H1 (cell line): ENCODE measurements around the gene POU6F2. TPM values are rescaled to one million over a fixed set of nuclear protein-coding genes. Genes with fewer than 3 reads are reported as not detected.

Source experiments
- CTCF ChIA-PET: fragments of 300-600 bp; sonication (Branson Sonifier 250); formaldehyde crosslinking; loops from one replicate; lab custom pipeline; 2021; ENCODE audit not compliant: partially characterized antibody; lab: Charles Lee
- POLR2A ChIA-PET: fragments of 300-600 bp; sonication (Branson Sonifier 250); formaldehyde crosslinking; loops from one replicate; lab custom pipeline; 2021; ENCODE audit warnings: inconsistent platforms; ENCODE audit not compliant: partially characterized antibody; lab: Charles Lee
- DNase-seq, 2 experiments: peaks; one replicate each; pipeline versions ENCODE4 v3.0.0 to v3.0.0-alpha.2; 2010 to 2022; ENCODE audit warnings: low spot score in 2 of 2, low read depth in 1 of 2, mixed read lengths in 1 of 2
- FAIRE-seq: peaks from 2 replicates; lab custom pipeline; 2011; peaks lifted over from hg19 to GRCh38; lab: Jason Lieb, UNC
- H2AFZ ChIP-seq: 2 replicates; pipeline ENCODE4 v1.8.1; 2012; ENCODE audit warnings: low read length, inconsistent platforms
- H2AK5ac ChIP-seq: 2 replicates; pipeline ENCODE4 v1.6.1; 2013; ENCODE audit warnings: low read depth, low read length
- H2BK120ac ChIP-seq: replicated peaks from 2 replicates; pipeline ENCODE3; 2013; ENCODE audit warnings: low read depth, low read length, inconsistent platforms
- H2BK12ac ChIP-seq: 2 replicates; pipeline ENCODE4 v1.6.1; 2013; ENCODE audit warnings: low read depth, low read length
- H2BK15ac ChIP-seq: 2 replicates; pipeline ENCODE4 v1.6.1; 2013; ENCODE audit warnings: low read length
- H2BK20ac ChIP-seq: 2 replicates; pipeline ENCODE4 v1.6.1; 2013; ENCODE audit warnings: low read length
- H2BK5ac ChIP-seq: 2 replicates; pipeline ENCODE4 v1.6.1; 2013; ENCODE audit warnings: low read depth, low read length
- H3K14ac ChIP-seq: 2 replicates; pipeline ENCODE4 v1.6.1; 2013; ENCODE audit warnings: inconsistent platforms; ENCODE audit not compliant: insufficient read length
- H3K18ac ChIP-seq: 2 replicates; pipeline ENCODE4 v1.6.1; 2013; ENCODE audit warnings: low read length; ENCODE audit errors: extremely low read depth
- H3K23ac ChIP-seq: 2 replicates; pipeline ENCODE4 v1.6.1; 2013; ENCODE audit warnings: inconsistent platforms; ENCODE audit not compliant: insufficient read length
- H3K23me2 ChIP-seq: 2 replicates; pipeline ENCODE4 v1.6.1; 2013; ENCODE audit warnings: low read depth, low read length
- H3K27ac ChIP-seq: 2 replicates; pipeline ENCODE4 v1.6.1; 2011; ENCODE audit warnings: low read depth, low read length, inconsistent platforms
- H3K27me3 ChIP-seq, 4 experiments: replicated peaks in 1 of 4; 1 replicate in 1 of 4; 2 replicates in 3 of 4; pipeline versions ENCODE4 v1.6.1 to v1.8.1; 2011 to 2013; ENCODE audit warnings: low read length in 3 of 4, mild to moderate bottlenecking in 3 of 4, inconsistent platforms in 2 of 4, mixed read lengths in 2 of 4, moderate library complexity in 1 of 4; ENCODE audit not compliant: control insufficient read depth in 3 of 4, insufficient read depth in 3 of 4; ENCODE audit errors: extremely low read depth in 1 of 4
- H3K36me3 ChIP-seq, 4 experiments: 2 replicates each; pipeline versions ENCODE4 v1.6.1 to v1.8.1; 2011 to 2013; ENCODE audit warnings: mild to moderate bottlenecking in 4 of 4, low read length in 3 of 4, moderate library complexity in 2 of 4, control low read depth in 1 of 4, inconsistent platforms in 1 of 4; ENCODE audit not compliant: insufficient read depth in 4 of 4, control insufficient read depth in 2 of 4
- H3K4ac ChIP-seq: replicated peaks from 2 replicates; pipeline ENCODE3; 2013; ENCODE audit warnings: low read length, low read depth, mixed read lengths, inconsistent platforms; ENCODE audit not compliant: insufficient read length
- H3K4me1 ChIP-seq, 4 experiments: replicated peaks in 1 of 4; 1 replicate in 1 of 4; 2 replicates in 3 of 4; pipeline versions ENCODE4 v1.6.1 to v1.8.1; 2011 to 2013; ENCODE audit warnings: low read length in 3 of 4, inconsistent platforms in 2 of 4, mixed read lengths in 1 of 4; ENCODE audit not compliant: insufficient read depth in 4 of 4, control insufficient read depth in 3 of 4
- H3K4me2 ChIP-seq, 2 experiments: 2 replicates each; pipeline versions ENCODE4 v1.6.1 to v1.8.1; 2011 to 2013; ENCODE audit warnings: low read depth in 2 of 2, low read length in 2 of 2, control low read depth in 1 of 2, inconsistent platforms in 1 of 2, mild to moderate bottlenecking in 1 of 2; ENCODE audit not compliant: insufficient read depth in 1 of 2
- H3K4me3 ChIP-seq, 4 experiments: fragments of 200-600, 300-600 bp in 1 of 4; sonication (generic), shearing (Covaris generic), sonication (Bioruptor Twin) in 1 of 4; 2 replicates each; pipeline versions ENCODE4 v1.5.1 to v1.8.1; 2011 to 2016; ENCODE audit warnings: low read length in 4 of 4, low read depth in 3 of 4, control low read depth in 2 of 4, inconsistent platforms in 2 of 4, mild to moderate bottlenecking in 2 of 4, mixed read lengths in 1 of 4, moderate library complexity in 1 of 4; ENCODE audit not compliant: insufficient read depth in 2 of 4; ENCODE audit errors: extremely low read depth in 1 of 4
- H3K56ac ChIP-seq: replicated peaks from 2 replicates; pipeline ENCODE3; 2013; ENCODE audit warnings: low read depth, mild to moderate bottlenecking, mixed read lengths, low read length, inconsistent platforms; ENCODE audit not compliant: insufficient read length
- H3K79me1 ChIP-seq: 2 replicates; pipeline ENCODE4 v1.6.1; 2013; ENCODE audit warnings: low read depth, low read length, control low read depth
- H3K79me2 ChIP-seq, 2 experiments: 2 replicates each; pipeline versions ENCODE4 v1.6.1 to v1.8.1; 2012 to 2013; ENCODE audit warnings: low read length in 2 of 2, mild to moderate bottlenecking in 2 of 2, inconsistent platforms in 1 of 2; ENCODE audit not compliant: insufficient read depth in 2 of 2, control insufficient read depth in 1 of 2
- H3K9ac ChIP-seq, 4 experiments: replicated peaks in 1 of 4; 1 replicate in 1 of 4; 2 replicates in 3 of 4; pipeline versions ENCODE4 v1.6.1 to v1.8.1; 2011 to 2013; ENCODE audit warnings: low read depth in 3 of 4, low read length in 3 of 4, control low read depth in 2 of 4, mild to moderate bottlenecking in 2 of 4, moderate library complexity in 2 of 4, inconsistent platforms in 1 of 4; ENCODE audit errors: extremely low read depth in 1 of 4
- H3K9me3 ChIP-seq, 2 experiments: 2 replicates each; pipeline versions ENCODE4 v1.6.1 to v1.8.1; 2012 to 2013; ENCODE audit warnings: mild to moderate bottlenecking in 2 of 2, moderate library complexity in 2 of 2, control low read depth in 1 of 2, inconsistent platforms in 1 of 2, low read depth in 1 of 2, low read length in 1 of 2, mixed read lengths in 1 of 2; ENCODE audit not compliant: insufficient read depth in 2 of 2
- H4K20me1 ChIP-seq, 2 experiments: replicated peaks in 1 of 2; 2 replicates each; pipeline versions ENCODE3 to v1.8.1; 2011 to 2013; ENCODE audit warnings: inconsistent platforms in 2 of 2, low read length in 2 of 2, mild to moderate bottlenecking in 1 of 2; ENCODE audit not compliant: insufficient read depth in 2 of 2, control insufficient read depth in 1 of 2
- H4K5ac ChIP-seq: 2 replicates; pipeline ENCODE4 v1.6.1; 2013; ENCODE audit warnings: low read length, low read depth, mixed read lengths, inconsistent platforms; ENCODE audit not compliant: insufficient read length
- H4K8ac ChIP-seq: 2 replicates; pipeline ENCODE4 v1.8.0; 2013; ENCODE audit warnings: mild to moderate bottlenecking, moderate library complexity, low read length, inconsistent platforms; ENCODE audit not compliant: insufficient read depth; ENCODE audit errors: extremely low read depth
- H4K91ac ChIP-seq: replicated peaks from 2 replicates; pipeline ENCODE3; 2013; ENCODE audit warnings: low read length, mixed read lengths, inconsistent platforms; ENCODE audit not compliant: insufficient read length
- BCL11A ChIP-seq, 2 experiments: IDR thresholded peaks; one replicate each; pipeline ENCODE4 v1.6.1; 2011; ENCODE audit warnings: low read depth in 2 of 2, low read length in 2 of 2, mild to moderate bottlenecking in 2 of 2
- BRCA1 ChIP-seq: IDR thresholded peaks from 2 replicates; pipeline ENCODE4 v1.6.1; 2012; ENCODE audit warnings: low read depth, low read length, improper control_type of control experiment
- CBX8 ChIP-seq: fragments of 300-800, 300-1000 bp; sonication (generic); IDR thresholded peaks from 2 replicates; pipeline ENCODE4 v1.7.1; 2016; ENCODE audit warnings: low read depth, low read length, borderline replicate concordance
- E2F6 ChIP-seq: IDR thresholded peaks from 2 replicates; pipeline ENCODE4 v1.6.1; 2012; ENCODE audit warnings: inconsistent platforms
- EZH2 ChIP-seq: fragments of 200-600 bp; sonication (generic); IDR thresholded peaks from 2 replicates; pipeline ENCODE4 v1.7.1; 2012; ENCODE audit warnings: low read depth, mild to moderate bottlenecking, moderate library complexity, low read length, inconsistent platforms; ENCODE audit not compliant: severe bottlenecking
- POU5F1 ChIP-seq: IDR thresholded peaks from 2 replicates; pipeline ENCODE4 v1.6.1; 2011; ENCODE audit warnings: low read depth, mild to moderate bottlenecking, low read length, moderate library complexity
- RBBP5 ChIP-seq: IDR thresholded peaks from 2 replicates; pipeline ENCODE4 v1.7.1; 2012; ENCODE audit warnings: low read depth, mild to moderate bottlenecking, inconsistent platforms, low read length, moderate library complexity, borderline replicate concordance
- SIRT6 ChIP-seq: IDR thresholded peaks from one replicate; pipeline ENCODE4 v1.7.1; 2012; ENCODE audit warnings: low read length, inconsistent platforms
- SP2 ChIP-seq: IDR thresholded peaks from 2 replicates; pipeline ENCODE4 v1.6.1; 2012; ENCODE audit warnings: mild to moderate bottlenecking, low read length, inconsistent platforms
- TAF7 ChIP-seq: optimal IDR thresholded peaks from 2 replicates; pipeline ENCODE3; 2011; ENCODE audit warnings: low read depth, mild to moderate bottlenecking, inconsistent platforms, low read length, moderate library complexity, borderline replicate concordance
- TBP ChIP-seq: IDR thresholded peaks from 2 replicates; pipeline ENCODE4 v1.6.1; 2011; ENCODE audit warnings: low read depth, low read length, improper control_type of control experiment
- YY1 ChIP-seq: IDR thresholded peaks from 2 replicates; pipeline ENCODE4 v1.6.1; 2011; ENCODE audit warnings: low read depth, mild to moderate bottlenecking, low read length
- ZNF274 ChIP-seq: IDR thresholded peaks from 2 replicates; pipeline ENCODE4 v1.7.0; 2012; ENCODE audit warnings: low read length, borderline replicate concordance; ENCODE audit errors: extremely low read depth
- WGBS, 2 experiments: shearing (Covaris generic) in 1 of 2; methylation state at CpG; one replicate each; pipeline versions ENCODE4 v1.1.6 to v1.1.7; 2013 to 2015; ENCODE audit warnings: low lambda C conversion rate in 2 of 2, mixed read lengths in 2 of 2, inconsistent platforms in 1 of 2, low coverage in 1 of 2, missing lambda C conversion rate in 1 of 2; ENCODE audit not compliant: insufficient replicate concordance in 2 of 2, insufficient coverage in 1 of 2, insufficient read length in 1 of 2; ENCODE audit errors: extremely low coverage in 1 of 2, missing lambda C conversion rate in 1 of 2; 5-methylcytosine and 5-hydroxymethylcytosine counted together
- polyA plus RNA-seq, 7 experiments: library from polyadenylated mRNA; depleted of rRNA in 3 of 7; stranded (reverse) in 5 of 7; unstranded in 2 of 7; fragments of >200 nt in 5 of 7; fragments of 200-250 nt in 2 of 7; gene quantifications; 1 replicate in 5 of 7; 2 replicates in 1 of 7; 4 replicates in 1 of 7; pipeline versions ENCODE4 v1.2.1 to v1.2.3, GENCODE V29; 2011 to 2013; ENCODE audit warnings: missing spikeins in 2 of 7, mixed read lengths in 2 of 7
- total RNA-seq: library from RNA; stranded (reverse); fragmentation: NEBNext Ultra II Directional; extraction: Animal tissue kit (Norgen Biotek cat#: 25700); gene quantifications from 2 replicates; pipeline ENCODE4 v1.2.1, GENCODE V29; 2021

POU6F2 gene
- total and polyA plus RNA-seq, 2 of the 8 experiments (the other 6 are each of a cell fraction or from before 2014, with no cell fraction given) = 1.1 to 2.0 TPM

GRCh38 chr7:39291628-39292410 lies 314.1 kb downstream of the POU6F2 start:
- Histone ChIP-seq H4K20me1 (no peaks in the 10 kb centered on the region), H3K4me1 (peaks cover 0 to 2% (median 0%) of the 10 kb centered on the region in 4 experiments; a peak in 1 of 7 replicates), H4K5ac (no peak overlapping the region), H3K23ac (no peak overlapping the region), H3K56ac (no peak overlapping the region), H3K79me2 (no peaks in the 10 kb centered on the region), H3K14ac (no peak overlapping the region), H3K23me2 (no peaks in the 10 kb centered on the region), H2BK120ac (no peak overlapping the region), H3K36me3 (no peaks in the 10 kb centered on the region), H3K4ac (no peak overlapping the region), H3K4me2 (no peak overlapping the region), H2AFZ (no peak overlapping the region), H3K79me1 (no peaks in the 10 kb centered on the region), H3K9me3 (no peaks in the 10 kb centered on the region), H2BK12ac (no peak overlapping the region), H3K18ac (no peak overlapping the region), H3K9ac (no peak overlapping the region), H4K91ac (no peak overlapping the region), H3K27me3 (no peaks in the 10 kb centered on the region), H2BK15ac (no peak overlapping the region), H2BK20ac (no peak overlapping the region), H4K8ac (no peak overlapping the region), H2AK5ac (no peak overlapping the region), H3K4me3 (no peak overlapping the region), H3K27ac (no peak overlapping the region), H2BK5ac (no peak overlapping the region)
- DNase-seq (no peak), FAIRE-seq (no peak)
- POLR2A ChIA-PET = no interaction called here
- CTCF ChIA-PET = interaction anchor here (0.6 to 3.6 kb wide), 5 partner anchors 9 to 490 kb away, joined by 3 to 15 read pairs (median 3); no protein-coding TSS in a partner anchor
- 92% methylated on average over 10 of the region's 10 CpGs; no CpG with 5 or more reads in 1 of the 2 experiments for WGBS, 2 experiments
- TF ChIP-seq TAF7 = no peak
- no peak for TF ChIP-seq SP2
- no peak for TF ChIP-seq SIRT6
- no peak for TF ChIP-seq BCL11A (IDR thresholded peaks at IDR 0.05; ENCODE audit: low read depth in 2 of 2, low read length in 2 of 2)
- no peak for TF ChIP-seq RBBP5
- TF ChIP-seq POU5F1 = no peak
- TF ChIP-seq BRCA1 = no peak
- no peak for TF ChIP-seq E2F6
- no peak for TF ChIP-seq CBX8
- no peak for TF ChIP-seq EZH2
- no peak for TF ChIP-seq TBP
- no peak for TF ChIP-seq YY1
- no peak for TF ChIP-seq ZNF274
